Activated T-cell treated with anti-CD3 and anti-CD28 coated beads, Interleukin-2, amount 50 U/mL, for 48 hours (primary cell): ENCODE measurements around the gene ADAMTS7.
"Not testable (repeated sequence)": the region's sequence is repeated elsewhere in the genome, so short reads cannot be mapped to it uniquely, and the experiment has no call there.

Source experiments
- DNase-seq, 2 experiments: peaks; one replicate each; pipeline ENCODE4 v3.0.0-alpha.2; 2020

ADAMTS7 gene

GRCh38 chr15:78781381-78781780 lies 29.9 kb downstream of the ADAMTS7 start:
- DNase-seq, result not testable (repeated sequence)

- DNase-seq, result not testable (repeated sequence)
Measured at GRCh38 chr15:78779975-78780374, 31.3 kb downstream of the ADAMTS7 start.

- DNase-seq, result not testable (repeated sequence)
Measured at GRCh38 chr15:78779176-78779785, 32.0 kb downstream of the ADAMTS7 start.

- DNase-seq, result no peak
Measured at GRCh38 chr15:78778422-78778821, 32.8 kb downstream of the ADAMTS7 start.

- DNase-seq, result not testable (repeated sequence)
Measured at GRCh38 chr15:78777953-78778345, 33.3 kb downstream of the ADAMTS7 start.

GRCh38 chr15:78777290-78777952 lies 33.8 kb downstream of the ADAMTS7 start:
- DNase-seq, result not testable (repeated sequence)

GRCh38 chr15:78776046-78776925 lies 35.0 kb downstream of the ADAMTS7 start:
- DNase-seq, result not testable (repeated sequence)

GRCh38 chr15:78775472-78775871 lies 35.8 kb downstream of the ADAMTS7 start:
- no peak for DNase-seq

GRCh38 chr15:78774451-78774990 lies 36.7 kb downstream of the ADAMTS7 start:
- not testable (repeated sequence) for DNase-seq

- not testable (repeated sequence) for DNase-seq
Measured at GRCh38 chr15:78773765-78774450, 37.4 kb downstream of the ADAMTS7 start.

- no peak for DNase-seq
Measured at GRCh38 chr15:78772738-78773137, 38.5 kb downstream of the ADAMTS7 start.

GRCh38 chr15:78771436-78772000 lies 39.7 kb downstream of the ADAMTS7 start:
- DNase-seq, result not testable (repeated sequence)

GRCh38 chr15:78771020-78771419 lies 40.2 kb downstream of the ADAMTS7 start:
- DNase-seq, result not testable (repeated sequence)

GRCh38 chr15:78769473-78770225 lies 41.6 kb downstream of the ADAMTS7 start:
- DNase-seq, result not testable (repeated sequence)

- DNase-seq, result no peak
Measured at GRCh38 chr15:78768531-78769408, 42.5 kb downstream of the ADAMTS7 start.

GRCh38 chr15:78768096-78768495 lies 43.2 kb downstream of the ADAMTS7 start:
- DNase-seq, result no peak

GRCh38 chr15:78767331-78767951 lies 43.8 kb downstream of the ADAMTS7 start:
- DNase-seq, result no peak

GRCh38 chr15:78766641-78767071 lies 44.6 kb downstream of the ADAMTS7 start:
- not testable (repeated sequence) for DNase-seq

- DNase-seq, result no peak
Measured at GRCh38 chr15:78766041-78766440, 45.2 kb downstream of the ADAMTS7 start.
